Large intestine (tissue), 3 donors: Measurements from ENCODE around the gene DBNL. TPM values are rescaled to one million over a fixed set of nuclear protein-coding genes. Genes with fewer than 3 reads are reported as not detected.

Source experiments
- DNase-seq, 2 donors: peaks; one replicate each; pipeline versions ENCODE4 v3.0.0 to v3.0.0-alpha.2; 2013
- H3K27ac ChIP-seq: one replicate; pipeline ENCODE4 v1.5.1; 2013; ENCODE audit warnings: low read length
- H3K27me3 ChIP-seq: 2 replicates; pipeline ENCODE4 v1.6.1; 2013; ENCODE audit warnings: low read length; ENCODE audit not compliant: control insufficient read depth, insufficient read depth
- H3K36me3 ChIP-seq: 2 replicates; pipeline ENCODE4 v1.6.1; 2013; ENCODE audit warnings: low read length; ENCODE audit not compliant: control insufficient read depth, insufficient read depth
- H3K4me1 ChIP-seq: one replicate; pipeline ENCODE4 v1.6.1; 2013; ENCODE audit warnings: low read length; ENCODE audit not compliant: control insufficient read depth, insufficient read depth
- H3K4me3 ChIP-seq: one replicate; pipeline ENCODE4 v1.5.1; 2013; ENCODE audit warnings: low read length
- H3K9me3 ChIP-seq: one replicate; pipeline ENCODE4 v1.6.1; 2013; ENCODE audit warnings: mild to moderate bottlenecking, low read depth, low read length, moderate library complexity; ENCODE audit not compliant: control insufficient read depth
- WGBS: methylation state at CpG from one replicate; pipeline ENCODE4 v1.1.5; 2013; ENCODE audit warnings: low lambda C conversion rate; ENCODE audit not compliant: insufficient coverage; 5-methylcytosine and 5-hydroxymethylcytosine counted together
- polyA plus RNA-seq: library from polyadenylated mRNA; unstranded; fragments of 120-200 nt; gene quantifications from one replicate; pipeline ENCODE4 v1.2.1, GENCODE V29; 2013

Gene DBNL
- polyA plus RNA-seq, 1 donor, result 66.1 TPM

GRCh38 chr7:44052771-44053365 is 8.4 kb downstream of the DBNL start:
- peaks cover 65% of the 10 kb centered on the region for H3K36me3 ChIP-seq
- WGBS, result no CpG with 5 or more reads among the region's 12 CpGs
- no peak overlapping the region for H3K27ac ChIP-seq
- no peak for DNase-seq
- H3K4me3 ChIP-seq, result no peak overlapping the region
- no peaks in the 10 kb centered on the region for H3K27me3 ChIP-seq
- H3K4me1 ChIP-seq, result no peaks in the 10 kb centered on the region
- H3K9me3 ChIP-seq, result no peaks in the 10 kb centered on the region

GRCh38 chr7:44056681-44057080 is 12.2 kb downstream of the DBNL start:
- WGBS, result no CpG with 5 or more reads among the region's 7 CpGs
- Histone ChIP-seq H3K27ac (no peak overlapping the region), H3K36me3 (peaks cover 82% of the 10 kb centered on the region), H3K4me1 (no peaks in the 10 kb centered on the region), H3K4me3 (no peak overlapping the region), H3K27me3 (no peaks in the 10 kb centered on the region), H3K9me3 (no peaks in the 10 kb centered on the region)
- no peak for DNase-seq

- H3K9me3 ChIP-seq, result no peaks in the 10 kb centered on the region
- WGBS, result no CpG with 5 or more reads among the region's 11 CpGs
- H3K4me3 ChIP-seq, result no peak overlapping the region
- no peak for DNase-seq
- H3K27me3 ChIP-seq, result no peaks in the 10 kb centered on the region
- H3K27ac ChIP-seq, result no peak overlapping the region
- no peaks in the 10 kb centered on the region for H3K4me1 ChIP-seq
- H3K36me3 ChIP-seq, result peaks cover 82% of the 10 kb centered on the region
Measured at GRCh38 chr7:44057181-44057848, 12.8 kb downstream of the DBNL start.

- no peak overlapping the region for H3K4me3 ChIP-seq
- no peaks in the 10 kb centered on the region for H3K9me3 ChIP-seq
- H3K4me1 ChIP-seq, result no peaks in the 10 kb centered on the region
- H3K27ac ChIP-seq, result no peak overlapping the region
- H3K36me3 ChIP-seq, result peaks cover 75% of the 10 kb centered on the region
- DNase-seq, result no peak
- H3K27me3 ChIP-seq, result no peaks in the 10 kb centered on the region
- 96% methylated on average over 5 of the region's 30 CpGs for WGBS
Measured at GRCh38 chr7:44057849-44058758, 13.6 kb downstream of the DBNL start.

GRCh38 chr7:44058759-44059218 is 14.3 kb downstream of the DBNL start:
- Histone ChIP-seq H3K27ac (no peak overlapping the region), H3K9me3 (no peaks in the 10 kb centered on the region), H3K4me1 (no peaks in the 10 kb centered on the region), H3K27me3 (no peaks in the 10 kb centered on the region), H3K36me3 (peaks cover 71% of the 10 kb centered on the region), H3K4me3 (no peak overlapping the region)
- no CpG with 5 or more reads among the region's 7 CpGs for WGBS
- DNase-seq, result no peak

- Histone ChIP-seq H3K4me1 (no peaks in the 10 kb centered on the region), H3K27me3 (peaks cover 2% of the 10 kb centered on the region), H3K36me3 (peaks cover 66% of the 10 kb centered on the region), H3K4me3 (no peak overlapping the region), H3K27ac (no peak overlapping the region), H3K9me3 (no peaks in the 10 kb centered on the region)
- no peak for DNase-seq
- WGBS, result no CpG with 5 or more reads among the region's 14 CpGs
Measured at GRCh38 chr7:44059219-44060090, 15.0 kb downstream of the DBNL start.

- peaks cover 10% of the 10 kb centered on the region for H3K27me3 ChIP-seq
- no peak overlapping the region for H3K27ac ChIP-seq
- H3K9me3 ChIP-seq, result no peaks in the 10 kb centered on the region
- peaks cover 62% of the 10 kb centered on the region for H3K36me3 ChIP-seq
- no peak for DNase-seq
- WGBS, result no CpG with 5 or more reads among the region's 21 CpGs
- H3K4me3 ChIP-seq, result no peak overlapping the region
- peaks cover 8% of the 10 kb centered on the region for H3K4me1 ChIP-seq
Measured at GRCh38 chr7:44060091-44060947, 15.8 kb downstream of the DBNL start.

GRCh38 chr7:44060948-44061644 is 16.6 kb downstream of the DBNL start:
- Histone ChIP-seq H3K36me3 (peaks cover 60% of the 10 kb centered on the region), H3K9me3 (no peaks in the 10 kb centered on the region), H3K4me3 (no peak overlapping the region), H3K27me3 (peaks cover 17% of the 10 kb centered on the region), H3K27ac (no peak overlapping the region), H3K4me1 (peaks cover 15% of the 10 kb centered on the region)
- DNase-seq, result no peak
- WGBS, result no CpG with 5 or more reads among the region's 8 CpGs

- Histone ChIP-seq H3K4me1 (peaks cover 17% of the 10 kb centered on the region), H3K27me3 (peaks cover 19% of the 10 kb centered on the region), H3K36me3 (peaks cover 54% of the 10 kb centered on the region), H3K4me3 (no peak overlapping the region), H3K9me3 (no peaks in the 10 kb centered on the region), H3K27ac (no peak overlapping the region)
- WGBS, result no CpG with 5 or more reads among the region's 8 CpGs
- DNase-seq, result no peak
Measured at GRCh38 chr7:44061645-44062179, 17.2 kb downstream of the DBNL start.
